CD4-positive, alpha-beta T cell treated with Interleukin-17A for 1 hour (primary cell): Measurements from ENCODE around the gene C16orf87.
A peak's percentile ranks its signal among the peaks of the same experiment; 100 is the strongest.

ENCODE experiments used
- DNase-seq: peaks from one replicate; pipeline ENCODE4 v3.0.0-alpha.2; 2020

Gene C16orf87

DNA sequence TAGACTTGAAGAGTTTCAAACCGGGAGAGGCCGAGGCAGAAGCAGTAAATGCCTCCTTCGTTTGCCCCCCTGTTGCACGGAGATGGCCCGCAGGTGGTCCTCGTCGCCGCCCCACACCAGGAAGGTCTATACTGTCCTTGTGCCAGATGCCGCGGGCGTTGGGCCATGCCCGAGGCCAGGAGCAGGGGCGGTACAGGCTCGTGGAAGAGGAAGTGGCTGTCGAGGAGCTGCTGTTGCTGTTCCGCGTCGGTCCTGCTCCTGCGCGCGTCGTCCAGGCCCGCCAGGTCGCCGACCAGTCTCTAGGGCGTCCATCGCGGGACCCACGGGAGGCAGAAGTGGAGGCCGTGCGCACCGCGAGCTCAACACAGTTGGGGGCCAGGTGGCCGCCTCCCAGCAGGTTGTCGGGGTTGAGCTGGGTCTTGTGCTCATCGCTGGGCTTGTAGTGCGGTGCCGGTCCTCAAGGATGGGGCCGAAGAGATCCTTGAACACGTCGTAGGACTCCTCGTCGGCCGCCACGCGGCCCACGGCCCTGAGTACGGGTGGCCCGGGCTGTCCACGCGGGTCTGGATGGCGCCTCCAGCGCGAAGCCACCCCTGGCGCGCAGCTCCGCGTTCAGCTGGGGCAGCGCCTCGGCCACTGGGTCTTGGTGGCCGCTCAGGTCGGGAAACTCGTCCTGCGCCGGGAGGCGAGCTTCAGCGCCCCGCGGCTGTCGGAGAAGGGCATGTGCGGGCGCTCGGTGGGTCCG, 13.1 kb upstream of the C16orf87 start:
- no peak for DNase-seq

- DNase-seq: no peak
These were observed 11.4 kb upstream of the C16orf87 start for GRCh38 chr16:46842192-46842895.

DNA sequence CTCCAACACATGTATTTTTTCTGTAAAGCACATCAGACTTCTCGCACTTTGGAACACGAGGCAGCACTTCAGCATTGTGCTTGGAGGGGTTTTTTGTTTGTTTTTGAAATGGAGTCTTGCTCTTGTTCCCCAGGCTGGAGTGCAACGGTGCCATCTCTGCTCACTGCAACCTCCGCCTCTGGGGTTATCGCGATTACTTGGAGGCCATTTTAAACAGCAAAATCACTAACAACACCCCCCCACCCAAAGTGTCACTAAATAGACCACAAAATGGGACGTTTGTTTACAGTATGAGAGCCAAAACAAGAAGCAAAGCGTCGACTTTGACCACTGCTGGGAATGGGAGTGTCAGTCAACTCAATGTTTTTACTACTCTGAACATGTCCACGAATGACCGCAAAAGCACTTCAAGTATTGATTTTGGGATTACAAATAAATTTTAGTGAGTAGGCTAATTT, 9.0 kb upstream of the C16orf87 start:
- DNase-seq: no peak

GRCh38 chr16:46836534-46837530, 5.9 kb upstream of the C16orf87 start:
- no peak for DNase-seq

DNA sequence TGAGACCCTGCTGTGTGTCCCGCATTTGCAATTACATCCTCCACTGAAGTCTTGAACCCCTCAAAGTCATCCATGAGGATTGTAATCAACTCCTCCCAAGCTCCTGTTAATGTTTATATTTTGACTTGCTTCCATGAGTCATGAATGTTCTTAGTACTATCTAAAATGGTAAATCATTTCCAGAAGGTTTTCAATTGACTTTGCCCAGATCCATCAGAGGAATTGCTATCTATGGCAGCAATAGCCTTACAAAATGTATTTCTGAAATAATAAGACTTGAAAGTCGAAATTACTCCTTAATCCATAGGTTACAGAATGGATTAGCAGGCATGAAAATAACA, 2.5 kb upstream of the C16orf87 start:
- DNase-seq: no peak

DNA sequence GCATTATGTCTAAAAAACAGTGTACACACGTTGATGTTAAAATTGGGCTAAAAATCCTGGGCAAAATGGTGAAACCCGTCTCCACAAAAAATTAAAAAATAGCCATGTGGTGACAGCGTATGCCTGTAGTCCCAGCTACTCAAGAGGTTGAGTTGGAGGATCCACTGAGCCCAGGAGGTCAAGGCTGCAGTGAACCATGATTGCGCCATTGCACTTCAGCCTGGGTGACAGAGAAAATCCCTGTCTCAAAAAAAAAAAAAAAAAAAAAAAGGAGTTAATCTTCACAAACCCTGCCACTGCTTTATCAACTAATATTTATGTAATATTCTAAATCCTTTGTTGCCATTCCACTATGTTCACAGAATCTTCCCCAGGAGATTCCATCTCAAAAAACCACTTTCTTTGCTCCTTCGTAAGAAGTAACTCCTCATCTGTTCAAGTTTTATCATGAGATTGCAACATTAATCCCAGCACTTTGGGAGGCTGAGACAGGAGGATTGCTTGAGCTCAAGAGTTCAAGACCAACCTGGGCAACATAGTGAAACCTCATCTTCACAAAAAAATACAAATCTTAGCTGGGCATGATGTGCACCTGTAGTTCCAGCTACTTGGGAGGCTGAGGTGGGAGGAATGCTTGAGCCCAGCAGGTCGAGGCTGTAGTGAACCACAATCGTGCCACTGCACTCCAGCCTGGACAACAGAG, 1.9 kb upstream of the C16orf87 start:
- DNase-seq: no peak

DNA sequence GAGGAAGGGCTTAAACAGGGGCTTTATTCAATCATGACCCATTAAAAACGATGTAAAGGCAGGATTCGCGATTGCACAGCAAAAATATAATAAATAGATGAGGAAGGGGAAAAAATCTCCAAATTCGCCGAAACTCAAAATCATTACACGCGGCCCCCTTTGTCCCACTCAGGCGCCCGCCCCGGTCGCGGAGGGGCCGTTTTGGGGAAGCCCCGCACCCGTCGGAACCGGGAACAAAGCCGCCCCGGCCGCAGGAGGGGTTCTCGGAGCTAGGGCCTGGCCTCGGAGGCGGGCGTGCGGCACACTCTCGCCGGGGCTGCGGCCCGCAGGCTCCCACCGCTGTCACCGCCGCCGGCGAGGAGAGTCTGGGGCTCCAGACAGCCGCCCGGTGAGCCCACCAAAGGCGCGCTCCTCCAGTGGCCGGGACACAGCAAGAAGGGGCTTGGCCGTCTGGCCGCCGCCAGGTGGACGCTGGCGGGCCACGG, 521 bp downstream of the C16orf87 start:
- peak; percentile 43 for DNase-seq

- DNase-seq: no peak
These were observed 2.0 kb downstream of the C16orf87 start for GRCh38 chr16:46828943-46829342.

- no peak for DNase-seq
These were observed 2.7 kb downstream of the C16orf87 start for GRCh38 chr16:46828292-46828691.

DNA sequence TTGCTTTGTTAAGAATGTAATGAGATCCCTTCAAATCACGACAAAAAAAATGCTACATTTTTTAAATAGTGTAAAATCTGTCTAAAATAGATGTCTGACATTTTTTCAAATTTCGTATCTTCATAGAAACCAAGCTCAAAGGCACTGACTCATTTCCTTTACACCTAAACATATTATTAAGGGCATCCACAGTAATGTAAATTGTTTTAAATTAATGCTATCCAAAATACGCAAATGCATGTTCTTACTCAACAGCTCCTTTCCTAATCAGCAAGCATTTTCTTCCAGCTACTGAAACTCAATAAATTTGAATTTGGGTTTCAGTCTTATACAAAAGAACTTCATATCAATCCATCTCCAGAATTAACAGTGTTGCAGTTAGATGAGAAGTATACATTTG, 4.3 kb downstream of the C16orf87 start:
- no peak for DNase-seq

GRCh38 chr16:46822270-46822669, 8.7 kb downstream of the C16orf87 start:
- no peak for DNase-seq

DNA sequence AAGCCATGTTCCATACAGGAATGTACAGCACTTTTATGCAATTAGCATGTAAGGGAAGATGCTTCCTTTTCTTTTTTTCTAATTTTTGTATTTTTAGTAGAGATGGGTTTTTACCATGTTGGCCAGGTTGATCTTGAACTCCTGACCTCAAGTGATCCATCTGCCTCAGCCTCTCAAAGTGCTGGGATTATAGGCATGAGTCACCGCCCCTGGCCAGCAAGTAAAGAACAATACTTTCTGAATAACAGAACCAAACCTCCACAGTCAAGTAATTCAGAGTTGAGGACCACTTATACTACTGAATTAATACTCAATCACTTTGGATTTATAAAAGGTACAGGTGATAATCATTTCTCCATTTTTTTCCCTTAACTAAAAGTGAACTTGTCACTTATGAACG, 13.0 kb downstream of the C16orf87 start:
- no peak for DNase-seq

GRCh38 chr16:46814790-46815189, 16.2 kb downstream of the C16orf87 start:
- no peak for DNase-seq

DNA sequence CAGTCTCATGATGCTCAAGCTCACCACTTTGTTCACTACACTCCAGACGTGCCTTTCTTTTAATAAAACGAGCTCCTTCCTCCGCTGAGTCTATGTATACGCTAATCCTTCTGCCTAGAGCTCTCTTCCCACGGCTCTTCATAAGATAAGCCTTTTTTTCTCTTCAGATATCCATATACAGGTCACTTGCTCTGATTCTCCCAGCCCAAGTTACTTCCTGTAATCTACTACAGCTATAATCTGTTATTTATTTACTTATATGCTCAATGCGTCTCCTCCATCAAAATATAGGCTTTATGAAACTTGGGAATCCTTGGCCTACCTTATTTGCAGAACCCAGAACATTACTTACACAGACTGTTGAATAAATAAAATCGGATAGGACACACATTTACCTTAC, 17.4 kb downstream of the C16orf87 start:
- DNase-seq: no peak

DNA sequence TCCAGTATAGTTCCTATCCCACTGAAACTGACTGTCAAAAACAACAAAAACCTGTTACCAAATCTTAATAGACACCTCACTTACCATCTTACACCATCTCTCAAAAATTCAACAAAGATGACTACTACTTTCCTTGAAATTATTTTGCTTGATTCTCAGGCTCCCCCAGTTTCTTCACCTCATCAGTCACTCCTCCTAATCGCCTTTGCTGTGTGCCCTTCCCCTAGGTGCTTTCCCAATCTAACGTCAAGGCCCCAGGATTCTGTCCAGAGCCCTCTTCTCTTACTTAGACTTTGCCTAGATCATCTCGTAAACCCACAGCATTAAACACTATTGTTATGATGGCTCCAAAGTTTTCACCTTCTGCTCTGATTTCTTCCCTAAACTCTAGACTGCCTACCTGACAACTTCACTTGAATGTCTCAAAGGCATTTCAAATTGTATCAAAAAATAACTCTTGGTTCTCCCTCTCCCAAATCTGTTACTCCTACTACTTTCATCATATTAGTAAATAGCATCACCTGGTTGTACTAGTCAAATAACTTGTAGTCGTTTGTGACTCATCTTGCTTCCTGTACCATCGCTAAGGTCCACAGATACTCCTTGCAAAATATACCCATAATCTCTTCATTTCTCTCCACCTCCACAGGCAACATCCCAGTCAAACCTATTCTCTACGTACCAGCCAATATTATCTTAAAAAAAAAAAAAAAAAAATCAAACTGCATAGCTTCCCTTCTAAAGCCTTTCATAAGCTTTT, 18.0 kb downstream of the C16orf87 start:
- no peak for DNase-seq

DNA sequence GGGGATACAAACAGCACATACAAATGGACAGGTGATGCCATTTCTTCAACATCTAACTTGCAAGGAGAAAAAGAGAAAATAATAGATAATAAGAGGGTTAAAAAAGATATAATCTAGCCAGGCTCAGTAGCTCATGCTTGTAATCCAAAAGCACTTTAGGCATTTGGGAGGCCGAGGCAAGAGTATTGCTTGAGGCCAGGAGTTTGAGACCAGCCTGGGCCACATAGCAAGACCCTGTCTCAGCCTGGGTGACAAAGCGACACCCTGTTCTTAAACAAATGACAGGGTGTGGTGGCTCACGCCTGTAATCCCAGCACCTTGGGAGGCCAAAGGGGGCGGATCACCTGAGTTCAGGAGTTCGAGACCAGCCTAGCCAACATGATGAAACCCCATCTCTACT, 19.3 kb downstream of the C16orf87 start:
- no peak for DNase-seq

DNA sequence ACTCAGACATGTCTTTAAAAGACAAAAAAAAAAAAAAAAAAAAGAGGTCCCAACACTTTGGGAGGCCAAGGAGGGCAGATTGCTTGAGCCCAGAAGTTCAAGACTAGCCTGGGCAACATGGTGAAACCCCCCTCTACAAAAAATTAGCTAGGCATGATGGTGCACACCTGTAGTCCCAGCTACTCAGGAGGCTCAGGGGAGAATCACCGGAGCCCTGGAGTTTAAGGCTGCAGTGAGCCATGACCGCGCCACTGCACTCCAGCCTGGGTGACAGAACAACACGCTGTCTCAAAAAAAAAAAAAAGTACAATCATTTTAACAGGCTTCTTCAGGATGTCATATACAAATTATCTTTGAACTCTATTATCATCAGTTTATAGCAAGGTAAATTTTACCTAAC, 22.0 kb downstream of the C16orf87 start:
- DNase-seq: no peak

DNA sequence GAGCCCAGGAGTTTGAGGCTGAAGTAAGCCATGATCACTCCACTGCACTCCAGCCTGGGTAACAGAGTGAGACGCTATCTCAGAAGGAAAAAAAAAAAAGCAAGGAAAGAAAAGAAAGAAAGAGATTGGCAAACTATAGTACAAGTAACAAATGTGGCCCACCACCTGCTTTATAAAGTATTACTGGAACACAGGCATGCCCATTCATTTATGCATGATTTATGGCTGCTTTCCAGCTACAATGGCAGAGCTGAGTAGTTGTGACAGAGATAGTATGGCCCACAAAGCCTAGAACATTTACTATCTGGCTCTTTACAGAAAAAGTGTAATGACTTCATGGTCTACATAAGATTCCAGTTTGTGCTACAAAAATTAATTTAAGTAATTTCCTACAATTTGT, 23.6 kb downstream of the C16orf87 start:
- no peak for DNase-seq

DNA sequence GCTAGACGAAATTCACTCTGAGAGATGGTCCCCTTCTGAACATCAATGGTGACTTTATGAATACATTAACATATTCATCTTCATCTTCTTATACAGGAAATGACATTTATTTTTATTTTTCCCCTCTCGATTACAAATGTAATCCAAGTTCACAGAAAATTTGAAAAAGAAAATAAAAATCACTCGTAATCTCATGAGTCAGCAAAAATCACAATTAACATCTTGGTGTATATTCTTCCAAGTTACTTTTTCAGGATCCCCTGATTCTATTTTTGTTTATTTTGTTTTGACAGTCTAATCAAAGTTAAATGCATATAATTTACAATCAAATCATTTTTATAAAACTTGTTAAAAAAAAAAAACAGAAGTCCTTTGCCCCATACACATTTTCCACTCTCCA, 27.6 kb downstream of the C16orf87 start:
- DNase-seq: no peak

DNA sequence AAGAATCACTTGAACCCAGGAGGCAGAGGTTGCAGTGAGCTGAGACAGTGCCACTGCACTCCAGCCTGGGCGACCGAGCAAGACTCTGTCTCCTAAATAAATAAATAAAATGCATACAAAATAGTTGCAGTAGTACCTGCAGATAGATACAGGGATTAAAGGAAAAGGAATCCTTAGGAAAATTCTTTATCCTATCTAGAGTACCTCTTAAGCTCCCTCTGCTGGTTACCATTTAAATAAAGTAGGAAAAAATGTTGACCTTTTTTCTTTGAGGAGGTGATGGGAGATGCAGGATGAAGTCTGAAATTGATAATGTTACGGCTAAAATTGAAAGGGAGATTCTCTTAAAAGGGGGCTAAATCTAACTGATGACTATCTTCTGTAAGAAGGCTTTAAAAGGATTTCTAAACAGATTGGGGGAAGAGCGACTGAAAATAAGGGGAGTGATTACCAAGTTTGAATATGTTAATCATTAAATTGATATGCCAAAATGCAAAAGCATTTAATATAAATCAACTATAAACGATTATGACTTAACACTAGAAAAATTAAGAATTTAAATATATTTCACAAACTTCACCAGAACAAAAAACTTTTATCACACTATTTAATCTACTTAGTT, 29.4 kb downstream of the C16orf87 start:
- no peak for DNase-seq

DNA sequence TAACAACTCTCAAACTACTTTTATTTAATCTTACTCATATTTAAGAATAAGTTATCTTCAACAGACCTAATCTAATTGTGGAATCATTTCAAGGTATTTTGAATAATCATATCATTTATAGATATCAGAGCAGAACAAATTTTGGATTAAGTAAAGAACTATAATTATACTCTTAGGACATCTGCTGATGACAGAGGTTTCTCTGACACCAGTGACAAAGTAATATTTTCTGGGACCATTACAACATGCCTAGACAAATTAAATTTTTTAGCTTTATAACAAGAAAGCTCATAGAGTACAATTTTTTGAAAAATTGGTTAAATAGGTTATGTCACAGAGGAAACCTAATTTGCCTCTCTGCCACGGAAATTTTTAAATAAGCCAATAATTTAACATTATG, 30.5 kb downstream of the C16orf87 start:
- DNase-seq: no peak
